HK-2 (cell line): Measurements from ENCODE around the gene ZNF287.
"Not testable (repeated sequence)": the region's sequence is repeated elsewhere in the genome, so short reads cannot be mapped to it uniquely, and the experiment has no call there.

Experiments
- DNase-seq: peaks from one replicate; pipeline ENCODE4 v3.0.0-alpha.2; 2018; ENCODE audit not compliant: unreplicated experiment

The ZNF287 gene

DNA sequence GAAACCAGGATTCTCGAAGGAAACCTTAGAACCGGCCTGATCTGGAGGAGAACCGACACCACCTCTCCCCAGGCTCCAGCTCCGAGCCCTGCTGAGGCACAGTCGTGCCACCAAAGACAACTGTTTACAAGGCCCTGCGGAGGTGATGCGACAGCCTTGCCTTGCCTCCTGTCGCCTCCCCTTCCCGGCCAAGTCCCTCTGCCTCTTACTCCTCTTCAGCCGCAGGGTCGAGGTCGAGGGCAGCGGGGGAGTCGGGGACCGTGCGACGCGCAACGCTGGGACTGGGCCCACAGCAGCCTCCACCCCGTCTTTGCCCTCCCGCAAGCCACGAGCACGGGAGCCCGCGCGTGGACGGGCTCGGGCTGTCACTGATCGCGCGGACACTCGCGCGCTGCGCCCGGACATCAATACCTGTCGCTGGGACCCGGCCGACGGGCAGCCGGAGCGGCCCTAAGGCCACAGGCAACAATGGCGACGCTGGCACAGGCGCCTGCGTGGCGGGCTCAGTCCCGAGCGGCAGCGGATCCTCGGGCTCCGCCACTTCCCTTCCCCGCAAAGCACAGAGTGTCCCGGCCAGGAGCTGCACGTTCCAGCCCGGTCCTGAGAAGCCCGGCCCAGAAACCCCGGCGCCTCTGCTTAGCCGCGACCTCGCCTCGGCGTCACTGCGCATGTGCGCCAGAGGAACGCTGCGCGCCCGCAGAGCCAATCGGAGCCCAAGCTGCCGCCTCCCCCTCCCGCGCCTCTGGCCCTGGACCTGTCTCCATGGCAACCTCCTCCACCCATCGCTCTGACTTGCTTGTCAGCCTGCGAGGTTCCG, at the start of gene ZNF287:
ZNF287 (minus strand) TSS at position 664 of the 817 bp plus-strand sequence. CDS start 1,473 bp downstream, outside the sequence.
- DNase-seq, result peak; percentile 85

DNA sequence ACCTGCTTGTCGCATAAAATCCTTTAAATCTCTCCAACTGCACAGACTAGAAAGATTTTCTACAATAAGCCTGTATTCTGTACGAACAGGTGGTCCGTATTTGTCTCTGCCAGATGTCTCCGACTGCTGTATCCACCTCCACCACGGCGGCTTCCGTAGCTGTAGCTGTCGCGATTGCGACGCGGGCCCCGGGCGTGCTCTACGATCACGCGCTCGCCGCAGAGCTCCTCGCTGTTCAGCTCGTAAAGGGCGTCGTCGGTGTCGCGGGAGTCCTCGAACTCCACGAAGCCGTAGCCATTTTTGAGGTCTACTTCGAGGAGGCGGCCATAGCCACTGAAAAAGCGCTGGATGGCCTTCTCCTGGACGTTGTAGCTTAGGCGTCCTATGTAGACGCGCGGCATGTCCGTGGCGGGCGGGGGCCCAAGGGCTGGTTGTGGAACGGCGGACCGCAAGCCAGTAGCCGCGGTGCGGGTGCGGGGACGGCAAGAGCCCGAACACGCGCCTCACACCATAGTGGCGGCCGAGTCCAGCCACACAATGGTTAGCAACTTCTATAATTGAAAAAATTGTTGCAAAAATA, 48.6 kb upstream of the ZNF287 start:
- no peak for DNase-seq

DNA sequence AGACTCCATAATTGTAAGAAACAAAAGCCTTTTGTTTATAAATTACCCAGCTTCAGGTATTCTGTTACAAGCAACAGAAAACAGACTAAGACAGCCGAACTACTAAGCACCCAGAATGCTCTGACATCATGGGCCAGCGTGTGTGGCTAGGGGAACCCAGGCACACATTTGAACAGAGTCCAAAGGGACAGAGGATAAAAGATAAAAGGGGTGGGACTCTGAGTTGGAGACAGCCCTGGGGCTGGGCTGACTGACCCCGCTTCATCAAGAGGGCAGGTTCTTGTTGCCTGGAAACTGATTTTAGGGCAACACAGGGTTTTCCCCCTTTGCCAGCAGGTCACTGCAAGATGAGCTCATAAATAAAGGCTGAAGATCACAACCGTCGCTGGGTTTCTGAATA, 30.5 kb upstream of the ZNF287 start:
- DNase-seq, result no peak

DNA sequence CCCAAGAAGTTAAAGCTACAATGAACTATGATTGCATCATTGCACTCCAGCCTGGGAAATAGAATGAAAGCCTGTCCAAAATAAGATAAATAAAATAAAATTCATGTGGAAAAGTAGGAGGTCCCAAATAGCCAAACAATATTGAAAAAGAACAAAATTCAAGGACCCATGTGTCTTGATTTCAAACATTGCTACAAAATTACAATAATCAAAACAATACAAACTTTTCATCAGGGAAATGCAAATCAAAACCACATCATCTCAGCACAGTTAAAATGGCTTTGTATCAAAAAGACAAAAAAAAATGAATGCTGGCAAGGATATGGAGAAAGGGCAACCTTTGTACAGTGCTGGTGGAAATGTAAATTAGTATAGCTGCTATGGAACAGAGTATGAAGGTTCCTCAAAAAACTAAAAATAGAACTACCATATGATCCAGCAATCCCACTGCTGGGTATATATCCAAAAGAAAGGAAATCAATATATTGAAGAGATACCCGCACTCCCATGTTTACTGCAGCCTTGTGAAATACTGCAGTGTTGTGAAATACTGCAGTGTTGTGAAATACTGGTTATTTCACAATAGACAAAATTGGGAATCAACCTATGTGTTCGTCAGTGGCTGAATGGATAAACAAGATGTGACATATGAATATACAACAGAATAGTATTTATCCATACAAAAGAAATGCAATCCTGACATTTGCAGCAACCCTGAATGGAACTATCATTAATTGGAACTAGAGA, 24.5 kb upstream of the ZNF287 start:
- no peak for DNase-seq

DNA sequence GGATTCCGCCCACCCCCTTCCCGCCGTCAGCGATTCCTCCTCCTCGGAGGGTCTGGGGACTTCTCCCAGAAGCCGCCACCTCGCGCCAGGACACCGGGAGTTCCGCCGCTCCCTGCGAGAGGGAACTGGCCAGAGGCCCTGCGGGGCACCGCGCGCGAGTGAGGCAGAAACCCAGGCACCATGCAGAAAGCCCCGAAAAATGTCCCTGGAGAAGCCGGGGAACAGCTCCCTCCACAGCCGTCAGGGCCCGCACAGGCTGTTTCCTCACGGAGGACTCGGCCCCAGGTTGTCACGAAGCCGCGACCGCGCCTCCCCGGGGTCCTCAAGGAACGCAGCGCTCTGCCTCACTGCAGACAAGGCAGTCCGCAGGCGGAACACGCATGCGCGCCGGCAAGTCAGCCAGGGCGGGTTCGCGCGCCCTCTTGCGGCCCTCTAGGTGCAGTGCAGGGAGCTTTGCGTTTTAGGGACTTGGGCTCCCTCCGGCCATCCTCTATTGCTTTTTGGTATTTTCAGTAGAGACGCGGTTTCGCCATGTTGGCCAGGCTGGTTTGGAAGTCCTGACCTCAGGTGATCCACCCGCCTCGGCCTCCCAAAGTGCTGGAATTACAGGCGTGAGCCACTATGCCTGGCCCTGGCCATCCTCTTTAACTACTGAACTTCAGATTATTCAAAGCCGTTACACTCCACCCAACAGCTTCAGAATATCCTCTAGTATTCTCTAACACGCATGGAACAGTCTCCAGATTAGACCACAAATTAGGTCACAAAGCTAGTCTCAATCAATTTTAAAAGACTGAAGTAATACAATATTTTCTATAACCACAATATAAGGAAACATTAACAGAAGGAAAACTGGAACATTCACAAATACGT, 20.3 kb upstream of the ZNF287 start:
- DNase-seq, result peak; percentile 93

DNA sequence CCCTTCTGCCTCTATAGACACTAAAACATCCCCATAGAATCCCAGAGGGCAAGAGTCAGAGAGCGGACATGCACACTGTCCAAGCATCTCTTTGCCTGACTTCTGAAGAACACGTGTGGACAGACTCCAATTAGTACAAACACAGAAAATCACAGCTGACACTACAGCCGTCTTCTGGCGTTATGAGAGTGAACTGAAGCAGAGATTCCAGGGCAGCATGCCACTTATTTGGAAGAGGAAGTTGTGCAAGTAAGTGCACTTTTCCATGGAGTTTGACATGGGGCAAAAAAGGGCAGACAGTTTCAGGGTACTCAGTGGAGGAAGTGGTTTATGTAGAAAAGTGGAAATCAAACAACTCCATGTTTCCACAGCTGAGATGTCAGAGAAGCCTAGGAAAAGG, 16.8 kb upstream of the ZNF287 start:
- DNase-seq, result no peak

DNA sequence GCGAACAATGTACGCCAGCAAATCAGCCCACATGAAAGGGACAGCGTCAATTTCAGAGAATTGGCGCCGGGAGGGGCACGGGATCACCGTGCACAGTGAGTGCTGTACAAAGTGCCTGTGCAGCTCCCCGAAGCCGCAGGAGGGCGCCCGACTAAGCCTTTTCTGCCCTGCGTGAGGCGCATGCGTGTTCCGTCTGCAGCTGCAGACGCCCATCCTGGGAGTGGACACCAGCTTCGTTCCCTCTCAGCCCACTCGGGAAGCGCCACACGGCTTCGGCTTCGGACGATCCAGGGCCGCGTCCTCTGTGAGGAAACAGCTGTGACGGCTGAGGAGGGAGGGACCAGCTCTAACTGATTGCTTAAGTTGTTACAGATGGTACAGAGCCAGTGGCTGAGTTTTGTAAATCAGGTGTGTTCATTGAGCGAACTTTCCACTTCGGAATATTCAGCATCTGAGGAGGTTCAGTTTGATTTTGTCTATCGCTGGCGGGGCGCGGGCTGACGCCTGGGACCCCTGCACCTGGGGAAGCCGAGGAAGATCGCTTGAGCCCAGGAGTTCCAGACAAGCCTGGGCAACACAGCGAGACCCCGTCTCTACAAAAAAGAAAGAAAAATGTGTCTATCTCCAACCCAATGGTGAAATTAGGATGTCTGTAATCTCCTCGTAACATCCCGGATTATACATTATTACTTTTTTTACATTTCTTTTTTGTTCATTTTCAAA, 15.4 kb upstream of the ZNF287 start:
- DNase-seq, result peak; percentile 68

DNA sequence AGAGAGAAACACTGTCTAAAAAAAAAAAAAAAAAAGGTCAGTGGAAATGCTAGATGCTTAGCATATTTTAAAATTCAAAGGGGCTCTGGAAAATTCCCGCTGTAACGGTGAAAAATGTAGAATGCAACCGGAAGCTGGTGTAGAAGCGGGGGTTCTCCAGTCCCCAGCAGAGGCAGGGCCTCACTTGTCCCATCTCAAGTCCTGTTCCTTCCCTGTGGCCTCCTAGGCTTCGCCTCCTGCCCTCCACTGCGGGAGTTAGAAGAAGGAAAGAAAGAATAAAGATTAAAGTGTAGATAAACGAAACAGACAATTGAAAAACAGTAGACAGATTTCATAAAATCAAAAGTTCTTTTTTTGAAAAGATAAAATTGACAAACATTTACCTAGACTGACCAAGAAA, 14.8 kb upstream of the ZNF287 start:
- DNase-seq, result no peak

DNA sequence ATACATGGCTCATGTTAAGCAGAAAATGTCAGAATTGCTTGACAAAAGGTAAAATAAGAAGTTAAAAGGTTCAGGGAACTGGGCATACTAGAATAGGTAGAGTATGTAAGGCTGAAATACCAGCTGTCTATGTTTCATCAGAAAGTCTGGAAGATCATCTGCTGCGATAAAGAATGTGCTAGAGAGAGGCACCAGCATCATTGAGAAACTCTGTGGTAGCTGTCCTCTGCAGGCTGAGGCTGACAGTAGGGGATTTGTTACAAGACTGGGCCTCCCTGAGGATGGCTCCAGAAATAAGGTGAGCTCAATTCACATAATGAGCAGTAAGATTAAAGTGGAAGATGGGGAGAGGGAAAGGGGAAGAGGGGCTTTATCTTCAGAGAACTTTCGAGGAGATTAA, 4.5 kb upstream of the ZNF287 start:
- no peak for DNase-seq

DNA sequence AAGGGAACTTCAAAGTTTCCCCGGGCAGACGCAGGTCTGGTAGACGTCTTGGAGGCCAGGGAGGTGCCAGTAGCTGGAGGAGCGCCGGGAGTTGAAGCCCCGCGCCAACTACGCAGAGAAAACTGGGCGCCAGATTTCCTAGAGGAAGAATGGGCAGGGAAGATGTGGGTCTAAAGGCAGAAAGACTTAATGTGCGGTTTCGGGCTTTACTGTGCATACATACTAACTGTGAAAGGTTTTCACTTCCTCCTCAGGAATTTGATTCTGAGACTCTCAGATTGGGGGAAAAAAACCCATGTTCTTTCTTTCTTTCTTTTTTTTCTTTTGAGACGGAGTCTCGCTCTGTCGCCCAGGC, 331 bp upstream of the ZNF287 start:
- no peak for DNase-seq

DNA sequence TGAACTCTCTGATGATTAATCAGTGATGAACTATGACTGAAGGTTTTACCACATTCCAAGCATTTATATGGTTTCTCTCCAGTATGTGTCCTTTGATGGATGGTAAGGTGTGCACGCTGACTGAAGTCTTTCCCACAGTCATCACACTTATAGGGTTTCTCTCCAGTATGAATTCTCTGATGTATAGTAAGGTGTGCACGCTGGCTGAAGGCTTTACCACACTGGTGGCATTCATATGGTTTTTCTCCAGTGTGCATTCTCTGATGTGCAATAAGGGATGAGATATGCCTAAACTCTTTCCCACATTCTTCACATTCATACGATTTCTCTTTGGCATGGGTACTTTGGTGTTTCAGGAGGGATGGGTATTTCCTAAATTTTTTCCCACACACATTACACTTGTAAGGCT, 16.4 kb downstream of the ZNF287 start:
- DNase-seq, result no peak

DNA sequence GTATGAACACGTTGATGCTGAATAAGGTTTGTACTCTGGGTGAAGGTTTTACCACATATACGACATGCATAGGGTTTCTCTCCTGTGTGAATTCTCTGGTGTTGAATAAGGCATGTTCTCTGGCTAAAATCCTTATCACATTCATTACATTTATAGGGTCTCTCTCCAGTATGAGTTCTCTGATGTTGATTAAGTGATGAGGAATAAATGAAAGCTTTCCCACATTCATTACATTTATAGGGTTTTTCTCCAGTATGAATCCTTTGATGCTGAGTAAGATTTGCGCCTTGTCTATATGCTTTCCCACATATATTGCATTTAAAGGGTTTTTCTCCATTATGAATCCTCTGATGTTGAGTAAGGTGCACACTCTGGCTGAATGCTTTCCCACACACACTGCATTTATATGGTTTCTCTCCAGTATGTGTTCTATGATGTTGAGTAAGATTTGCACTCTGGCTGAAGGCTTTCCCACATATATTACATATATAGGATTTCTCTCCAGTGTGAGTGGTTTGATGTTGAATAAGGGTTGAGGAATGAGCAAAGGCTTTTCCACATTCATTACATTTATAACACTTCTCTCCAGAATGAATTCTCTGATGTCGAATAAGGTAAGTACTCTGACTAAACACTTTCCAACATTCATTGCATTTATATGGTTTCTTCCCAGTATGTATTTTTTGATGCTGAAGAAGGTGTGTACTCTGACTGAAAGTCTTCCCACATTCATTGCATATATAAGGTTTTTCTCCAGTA, 16.9 kb downstream of the ZNF287 start:
- no peak for DNase-seq

DNA sequence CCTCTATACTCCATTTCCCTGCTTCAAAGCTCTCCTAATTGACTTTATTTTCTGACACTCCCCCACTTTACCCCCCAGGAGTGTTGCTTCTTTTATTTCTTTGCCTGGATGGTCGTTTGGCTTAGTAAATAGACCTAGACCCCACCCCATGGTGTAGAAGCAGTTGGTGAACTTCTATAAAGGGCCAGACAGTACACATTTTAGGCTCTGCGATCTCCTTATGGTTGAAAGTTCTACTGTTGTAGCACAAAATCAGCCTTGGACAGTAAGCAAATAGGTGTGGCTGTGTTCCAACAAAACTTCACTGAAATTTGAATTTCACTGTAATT, 31.9 kb downstream of the ZNF287 start:
- DNase-seq, result no peak

DNA sequence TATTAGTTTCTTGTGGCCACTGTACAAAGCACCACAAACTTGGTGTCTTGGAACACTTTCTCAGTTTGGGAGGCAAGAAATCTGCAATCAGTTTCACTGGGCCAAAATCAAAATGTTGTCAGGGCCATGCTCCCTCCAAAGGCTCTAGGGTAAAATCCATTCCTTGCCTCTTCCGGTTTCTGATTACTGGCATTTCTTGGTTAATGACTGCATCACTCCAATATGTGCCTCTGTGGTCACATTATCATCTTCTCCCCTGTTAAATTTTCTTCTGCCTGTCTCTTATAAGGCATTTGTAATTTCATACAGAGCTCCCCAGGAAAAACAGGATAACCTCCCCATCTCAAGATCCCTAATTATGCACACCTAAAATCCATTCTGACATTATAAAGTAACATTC, 34.8 kb downstream of the ZNF287 start:
- DNase-seq, result no peak

DNA sequence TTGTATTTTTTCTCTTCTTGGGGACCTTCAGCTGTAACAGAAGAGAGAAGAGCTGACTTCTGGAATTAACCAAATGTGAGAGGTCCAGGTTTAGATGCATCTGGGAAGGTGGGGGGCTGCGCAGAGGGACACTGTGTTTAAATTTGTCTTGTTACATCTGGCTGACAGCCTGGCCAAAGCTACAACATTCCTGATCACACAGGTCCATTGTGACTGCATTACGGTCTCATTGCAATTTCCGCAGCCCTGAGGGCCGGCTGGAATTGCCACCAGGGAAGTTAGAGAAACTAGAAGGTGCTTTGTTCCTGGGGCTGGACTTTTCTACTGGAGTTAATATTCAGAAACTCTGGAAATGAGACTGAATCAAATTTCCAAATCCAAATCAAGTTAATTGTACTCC, 39.1 kb downstream of the ZNF287 start:
- no peak for DNase-seq

DNA sequence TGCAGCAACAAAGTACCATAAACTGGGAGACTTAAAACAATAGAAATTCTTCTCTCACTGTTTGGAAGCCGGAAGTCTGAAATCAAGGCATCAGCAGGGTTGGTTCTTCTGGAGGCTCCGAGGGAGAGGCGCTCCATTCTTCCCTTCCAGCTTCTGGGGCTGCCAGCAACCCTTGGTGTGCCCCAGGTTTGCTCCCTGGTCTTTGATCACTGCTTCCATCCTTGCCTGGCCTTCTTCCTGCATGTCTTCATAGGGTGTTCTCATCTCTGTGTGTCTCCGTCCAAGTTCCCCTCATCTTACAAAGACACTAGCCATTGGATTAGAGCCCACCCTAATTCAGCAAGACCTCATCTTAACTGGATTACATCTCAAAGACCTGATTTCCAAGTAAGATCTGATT, 41.7 kb downstream of the ZNF287 start:
- DNase-seq, result no peak

DNA sequence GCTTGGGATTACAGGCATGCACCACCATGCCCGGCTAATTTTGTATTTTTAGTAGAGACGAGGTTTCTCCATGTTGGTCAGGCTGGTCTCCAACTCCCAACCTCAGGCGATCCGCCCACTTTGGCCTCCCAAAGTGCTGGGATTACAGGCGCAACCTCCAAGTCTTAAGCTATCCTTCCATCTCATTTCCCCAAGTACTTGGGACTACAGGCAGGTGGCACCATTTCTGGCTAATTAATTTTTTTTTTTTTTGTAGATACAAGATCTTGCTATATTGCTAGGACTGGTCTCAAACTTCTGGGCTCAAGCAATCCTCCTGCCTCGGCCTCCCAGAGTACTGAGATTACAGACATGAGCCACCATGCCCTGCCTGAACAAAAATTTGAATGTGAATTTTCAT, 43.4 kb downstream of the ZNF287 start:
- not testable (repeated sequence) for DNase-seq

DNA sequence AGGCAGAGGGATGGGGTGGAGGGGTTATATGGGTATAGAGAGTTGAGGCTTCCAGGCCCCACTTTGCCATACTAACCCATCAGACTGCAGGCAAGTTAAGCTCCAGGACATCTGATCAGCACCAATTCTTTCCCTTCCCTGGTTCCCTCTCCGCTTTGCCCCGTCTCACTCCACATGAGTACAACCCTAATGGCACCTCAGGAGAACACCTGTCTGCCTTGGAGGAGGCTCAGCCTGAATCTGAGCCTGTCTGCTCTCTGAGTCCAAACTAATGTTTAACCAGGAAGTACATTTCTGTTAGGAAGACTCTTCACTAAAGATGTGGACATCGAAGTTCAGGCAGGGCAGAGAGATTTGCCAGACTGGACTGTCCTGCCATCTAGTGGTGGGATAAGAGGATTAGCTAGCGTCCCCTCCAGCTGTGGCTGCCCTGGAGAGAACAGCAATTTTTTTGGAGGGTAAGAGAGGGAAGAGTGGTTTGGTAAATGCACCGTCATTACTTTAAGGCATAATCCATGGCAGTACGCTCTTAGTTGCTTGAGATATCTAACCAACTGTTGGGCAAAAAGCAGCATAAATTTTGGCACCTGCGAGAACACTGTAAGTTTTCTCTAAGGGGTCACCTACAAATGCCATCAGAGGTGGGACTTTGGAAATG, 47.8 kb downstream of the ZNF287 start:
- DNase-seq, result peak; percentile 73

DNA sequence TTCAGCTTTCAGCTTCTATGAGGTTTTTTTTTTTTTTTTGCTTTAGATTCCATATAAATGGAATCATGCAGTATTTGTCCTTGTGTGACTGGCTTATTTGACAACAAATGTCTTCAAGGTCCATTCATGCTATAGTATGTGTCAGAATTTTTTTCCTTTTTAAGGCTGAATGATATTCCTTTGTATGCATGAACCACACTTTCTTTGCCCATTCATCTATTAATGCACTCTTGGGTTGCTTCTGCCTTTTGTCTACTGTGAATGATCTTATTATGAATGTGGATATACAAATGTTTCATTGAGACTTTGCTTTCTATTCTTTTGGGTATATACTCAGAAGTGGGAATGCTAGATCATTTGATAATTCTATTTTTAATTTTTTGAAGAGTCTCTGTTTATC, 50.0 kb downstream of the ZNF287 start:
- DNase-seq, result no peak

DNA sequence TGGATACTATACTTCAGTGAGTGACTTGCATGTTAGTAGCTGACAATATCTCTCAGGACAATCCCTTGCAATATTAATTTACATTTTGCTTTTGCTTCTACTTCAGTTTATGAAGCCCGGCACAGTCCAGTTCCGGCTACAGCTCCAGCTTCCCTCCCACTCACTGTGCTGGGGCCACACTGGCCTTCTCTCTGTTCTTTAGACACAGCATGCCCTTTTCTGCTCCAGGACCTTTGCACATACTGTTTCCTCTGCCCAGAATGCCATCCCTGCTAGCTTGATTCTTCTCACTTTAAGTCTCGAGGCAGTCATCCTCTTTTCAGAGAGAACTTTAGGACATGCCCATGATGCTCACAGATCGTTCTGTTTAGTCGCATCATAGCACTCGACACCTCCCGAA, 51.5 kb downstream of the ZNF287 start:
- no peak for DNase-seq
